ENCODE results near the gene PRDM11. TPM values are rescaled to one million over a fixed set of nuclear protein-coding genes. Genes with fewer than 3 reads are reported as not detected.

PRDM11 gene
- total RNA-seq, 4 donors from 2014 or later: 26.4 to 57.2 (median 29.6) TPM

DNA sequence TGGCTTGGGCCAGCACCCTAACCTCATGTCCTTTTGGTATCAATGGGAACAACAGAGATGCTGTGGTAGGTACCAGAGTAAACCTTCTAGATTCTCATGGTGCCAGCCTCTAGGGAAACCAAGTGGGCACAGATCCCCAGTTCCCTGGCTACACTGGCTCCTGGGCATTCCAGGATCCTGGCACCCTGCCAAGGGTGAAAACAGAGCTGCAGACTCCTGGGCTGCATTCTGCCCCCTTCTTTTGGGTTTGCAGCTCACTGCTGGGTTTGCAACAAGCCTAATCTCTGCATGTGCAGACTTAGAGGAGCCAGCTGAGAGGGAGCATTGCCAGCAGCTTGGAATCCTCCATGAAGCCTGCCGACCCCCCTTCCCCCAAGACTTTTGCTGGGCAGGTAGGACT is 30.6 kb downstream of the PRDM11 start:
- Histone ChIP-seq H3K4me1 (peaks cover 4 to 45% (median 13%) of the 10 kb centered on the region in 3 donors), H3K27ac (peak overlapping the region in 2 of 4 donors; percentile 93 to 94)
- WGBS, 2 donors (ENCODE audit: low coverage in 1 of 2): 25% methylated on average over 1 of the region's 1 CpG; no CpG with 5 or more reads in 1 of the 2 donors

DNA sequence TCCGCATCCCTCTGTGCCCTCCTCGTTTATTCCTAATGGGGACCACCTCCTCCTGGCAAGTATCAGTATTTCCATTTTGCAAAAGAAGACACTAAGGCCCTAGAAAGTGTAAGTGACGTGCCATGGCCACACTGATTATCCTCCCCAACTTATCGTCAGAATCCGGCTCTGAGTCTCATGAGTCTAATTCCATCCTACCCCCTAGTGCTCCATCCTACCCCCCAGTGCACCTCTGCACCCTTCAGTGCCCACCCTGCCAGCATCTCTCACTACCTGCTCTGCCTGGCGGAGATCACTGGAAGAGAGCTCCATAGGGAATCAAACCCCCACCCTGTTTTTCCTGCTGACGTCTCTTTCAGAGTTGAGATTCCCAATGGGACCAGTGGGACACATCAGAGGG is 31.8 kb downstream of the PRDM11 start:
- peak overlapping the region in 3 of 4 donors; percentile 90 to 94 (median 93) for H3K27ac ChIP-seq
- no peak for TF ChIP-seq POLR2AphosphoS5 (IDR thresholded peaks at IDR 0.05)
- no peak for TF ChIP-seq POLR2A (IDR thresholded peaks at IDR 0.05)
- no peak for TF ChIP-seq EP300 (IDR thresholded peaks at IDR 0.05)
- TF ChIP-seq, protein P1, sequence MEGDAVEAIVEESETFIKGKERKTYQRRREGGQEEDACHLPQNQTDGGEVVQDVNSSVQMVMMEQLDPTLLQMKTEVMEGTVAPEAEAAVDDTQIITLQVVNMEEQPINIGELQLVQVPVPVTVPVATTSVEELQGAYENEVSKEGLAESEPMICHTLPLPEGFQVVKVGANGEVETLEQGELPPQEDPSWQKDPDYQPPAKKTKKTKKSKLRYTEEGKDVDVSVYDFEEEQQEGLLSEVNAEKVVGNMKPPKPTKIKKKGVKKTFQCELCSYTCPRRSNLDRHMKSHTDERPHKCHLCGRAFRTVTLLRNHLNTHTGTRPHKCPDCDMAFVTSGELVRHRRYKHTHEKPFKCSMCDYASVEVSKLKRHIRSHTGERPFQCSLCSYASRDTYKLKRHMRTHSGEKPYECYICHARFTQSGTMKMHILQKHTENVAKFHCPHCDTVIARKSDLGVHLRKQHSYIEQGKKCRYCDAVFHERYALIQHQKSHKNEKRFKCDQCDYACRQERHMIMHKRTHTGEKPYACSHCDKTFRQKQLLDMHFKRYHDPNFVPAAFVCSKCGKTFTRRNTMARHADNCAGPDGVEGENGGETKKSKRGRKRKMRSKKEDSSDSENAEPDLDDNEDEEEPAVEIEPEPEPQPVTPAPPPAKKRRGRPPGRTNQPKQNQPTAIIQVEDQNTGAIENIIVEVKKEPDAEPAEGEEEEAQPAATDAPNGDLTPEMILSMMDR (IDR thresholded peaks at IDR 0.05): no peak
- ATAC-seq: no peak
- H3K27me3 ChIP-seq: no peaks in the 10 kb centered on the region
- H3K9me3 ChIP-seq: no peaks in the 10 kb centered on the region
- H3K36me3 ChIP-seq: peaks cover 0 to 11% of the 10 kb centered on the region in 2 donors
- 61 to 85% methylated on average over 5 of the region's 7 CpGs for WGBS, 2 donors (ENCODE audit: low coverage in 1 of 2)
- H3K4me3 ChIP-seq: no peak overlapping the region
- peaks cover 4 to 57% (median 13%) of the 10 kb centered on the region in 3 donors for H3K4me1 ChIP-seq

More for the DNA sequence above, 30.6 kb downstream of the PRDM11 start:
- H3K27me3 ChIP-seq: no peaks in the 10 kb centered on the region
- no peak for ATAC-seq
- H3K9me3 ChIP-seq: no peaks in the 10 kb centered on the region
- H3K36me3 ChIP-seq: no peaks in the 10 kb centered on the region
- TF ChIP-seq POLR2AphosphoS5 (IDR thresholded peaks at IDR 0.05): no peak
- TF ChIP-seq EP300 (IDR thresholded peaks at IDR 0.05): no peak
- TF ChIP-seq POLR2A (IDR thresholded peaks at IDR 0.05): no peak
- TF ChIP-seq, protein P1 (IDR thresholded peaks at IDR 0.05): no peak
- no peak overlapping the region for H3K4me3 ChIP-seq

DNA sequence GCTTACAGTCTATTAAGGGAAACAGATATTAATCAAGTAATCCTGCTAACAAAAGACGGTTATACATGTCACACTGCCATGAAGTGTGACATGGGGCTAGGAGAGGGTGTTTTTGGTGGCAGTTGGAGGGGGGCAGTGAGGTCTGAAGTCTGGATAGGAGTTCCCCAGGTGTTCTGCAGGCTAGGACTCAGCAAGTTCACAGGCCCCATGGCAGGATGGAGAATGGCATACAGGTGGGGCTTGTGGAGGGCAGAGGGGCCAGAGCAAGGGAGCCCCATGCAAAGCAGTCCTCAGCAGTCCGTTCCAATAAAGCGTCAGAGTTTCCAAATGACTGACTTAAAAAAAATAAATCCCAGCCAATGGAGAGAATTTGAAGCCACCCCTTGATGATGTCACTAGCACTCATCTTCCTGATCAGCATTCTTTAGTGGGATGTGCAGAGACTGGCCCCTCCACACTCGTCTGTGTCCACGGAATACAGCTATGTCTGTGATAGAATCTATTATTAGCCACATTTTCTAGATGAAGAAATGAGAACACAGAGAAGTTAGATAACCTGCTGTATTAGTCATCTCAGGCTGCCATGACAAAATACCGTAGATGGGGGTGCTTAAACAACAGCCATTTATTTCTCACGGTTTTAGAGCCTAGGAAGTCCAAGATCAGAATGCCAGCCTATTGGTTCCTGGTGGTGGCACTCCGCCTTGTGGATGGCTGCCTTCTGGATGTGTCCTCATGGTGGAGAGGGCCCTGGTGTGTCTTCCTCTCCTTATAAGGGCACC is 32.6 kb downstream of the PRDM11 start:
- Histone ChIP-seq H3K4me3 (no peak overlapping the region), H3K36me3 (peaks cover 0 to 20% of the 10 kb centered on the region in 2 donors), H3K9me3 (no peaks in the 10 kb centered on the region), H3K4me1 (peaks cover 4 to 61% (median 13%) of the 10 kb centered on the region in 3 donors), H3K27ac (peak overlapping the region; percentile 86 to 94 (median 92)), H3K27me3 (no peaks in the 10 kb centered on the region)
- WGBS, 2 donors (ENCODE audit: low coverage in 1 of 2): 47 to 51% methylated on average over 3 to 7 of the region's 8 CpGs
- TF ChIP-seq POLR2A (IDR thresholded peaks at IDR 0.05): no peak
- TF ChIP-seq, protein P1 (IDR thresholded peaks at IDR 0.05): no peak
- TF ChIP-seq POLR2AphosphoS5 (IDR thresholded peaks at IDR 0.05): no peak
- no peak for TF ChIP-seq EP300 (IDR thresholded peaks at IDR 0.05)
- ATAC-seq: no peak

DNA sequence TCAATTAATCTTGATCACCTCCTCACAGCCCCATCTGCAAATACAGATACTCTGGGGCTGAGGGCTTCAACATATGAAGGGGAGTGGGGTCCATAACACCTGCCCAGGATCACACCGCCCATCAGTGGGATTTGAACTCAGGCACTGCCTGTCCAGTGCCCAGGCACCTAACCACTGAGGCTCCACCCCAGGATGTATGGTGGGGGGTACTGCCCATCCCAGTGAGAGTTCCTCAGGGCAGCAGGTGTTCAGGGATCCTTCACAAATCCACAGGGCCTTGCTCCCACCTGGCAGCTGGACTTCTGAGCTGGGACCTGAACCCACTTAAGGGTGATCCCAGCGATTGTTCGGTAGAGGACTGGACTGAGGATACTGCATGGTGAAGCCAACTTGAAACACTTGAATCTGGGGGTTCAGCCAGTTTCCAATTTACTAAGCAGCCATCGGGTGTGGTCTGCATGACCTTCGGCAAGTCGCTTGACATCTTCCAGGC is 33.3 kb downstream of the PRDM11 start:
- H3K27me3 ChIP-seq: no peaks in the 10 kb centered on the region
- H3K27ac ChIP-seq: peak overlapping the region; percentile 86 to 94 (median 92)
- H3K36me3 ChIP-seq: peaks cover 0 to 26% of the 10 kb centered on the region in 2 donors
- H3K4me1 ChIP-seq: peaks cover 4 to 61% (median 13%) of the 10 kb centered on the region in 3 donors
- no peak for ATAC-seq
- no peaks in the 10 kb centered on the region for H3K9me3 ChIP-seq
- no CpG with 5 or more reads among the region's 6 CpGs for WGBS, 2 donors (ENCODE audit: low coverage in 1 of 2)
- peak overlapping the region; percentile 64 to 80 for H3K4me3 ChIP-seq
- TF ChIP-seq POLR2AphosphoS5 (IDR thresholded peaks at IDR 0.05): no peak
- TF ChIP-seq, protein P1 (IDR thresholded peaks at IDR 0.05): no peak
- no peak for TF ChIP-seq POLR2A (IDR thresholded peaks at IDR 0.05)
- no peak for TF ChIP-seq EP300 (IDR thresholded peaks at IDR 0.05)
